Bronchus fibroblast of lung (primary cell): ENCODE measurements around the gene SAFB. TPM values are rescaled to one million over a fixed set of nuclear protein-coding genes. Genes with fewer than 3 reads are reported as not detected.

Source experiments
- total RNA-seq: library from RNA; depleted of rRNA; stranded (reverse); fragments of >200 nt; gene quantifications from 2 replicates; pipeline ENCODE4 v1.2.3, GENCODE V29; 2015

SAFB gene
- total RNA-seq: 29.4 and 41.8 TPM in 2 replicates

GRCh38 chr19:5622465-5623396 lies at the start of gene SAFB, which contains the start of gene SAFB2:
TSS of gene SAFB (plus strand) at chr19:5623083. CDS start at chr19:5623206, 123 bp downstream.
TSS of gene SAFB2 (minus strand) at chr19:5622776. CDS start at chr19:5622715, 61 bp downstream.

GRCh38 chr19:5680437-5681368 lies 57.8 kb downstream of the SAFB start, which contains the start of the genes HSD11B1L and MICOS13:
TSS of gene HSD11B1L (plus strand) at chr19:5681027. CDS start at chr19:5684833, 3,806 bp downstream.
TSS of gene MICOS13 (minus strand) at chr19:5680516. CDS start at chr19:5680486, 30 bp downstream.

GRCh38 chr19:5690125-5690954 lies 67.5 kb downstream of the SAFB start, which contains the start of gene RPL36:
TSS of gene RPL36 (plus strand) at chr19:5690295. CDS start at chr19:5690508, 213 bp downstream.

Other genes with a start within 250 kb of the SAFB start
- gene ZNRF4, start 167.7 kb upstream of the SAFB start, total RNA-seq: not detected in 2 replicates
- gene TINCR, start 55.1 kb upstream of the SAFB start, total RNA-seq: under 0.01 TPM in 1 of 2 replicates, not detected in the other
- 9.2 and 11.9 TPM in 2 replicates for gene SAFB2, start 307 bp upstream of the SAFB start, total RNA-seq
- 93.1 and 93.7 TPM in 2 replicates for gene MICOS13, start 57.4 kb downstream of the SAFB start, total RNA-seq
- gene HSD11B1L, start 57.9 kb downstream of the SAFB start, total RNA-seq: 12.4 and 13.1 TPM in 2 replicates
- 1,608 and 1,657 TPM in 2 replicates for gene RPL36, start 67.2 kb downstream of the SAFB start, total RNA-seq
- 98.4 and 109 TPM in 2 replicates for gene LONP1, start 97.1 kb downstream of the SAFB start, total RNA-seq
- not detected in 2 replicates for gene CATSPERD, start 97.6 kb downstream of the SAFB start, total RNA-seq
- 0.59 TPM in 1 of 2 replicates, not detected in the other for gene PRR22, start 161.7 kb downstream of the SAFB start, total RNA-seq
- gene DUS3L, start 168.1 kb downstream of the SAFB start, total RNA-seq: 24.4 and 24.5 TPM in 2 replicates
- gene NRTN, start 182.0 kb downstream of the SAFB start, total RNA-seq: 0.15 TPM in 1 of 2 replicates, not detected in the other
- not detected in 2 replicates for gene FUT6, start 216.6 kb downstream of the SAFB start, total RNA-seq
- gene FUT3, start 228.4 kb downstream of the SAFB start, total RNA-seq: under 0.01 TPM in 1 of 2 replicates, not detected in the other
- gene FUT5, start 247.5 kb downstream of the SAFB start, total RNA-seq: not detected in 2 replicates